Neural cell (in vitro differentiated cells): ENCODE data around the gene MRPL38. TPM values are rescaled to one million over a fixed set of nuclear protein-coding genes. Genes with fewer than 3 reads are reported as not detected.

Experiments
- H2AFZ ChIP-seq: fragments of 200-600, 300-800 bp; sonication (generic), shearing (Covaris generic); 2 replicates; pipeline ENCODE4 v1.6.0; 2014; ENCODE audit warnings: low read depth, mild to moderate bottlenecking, antibody characterized with exemption, low read length, moderate library complexity
- H3F3A ChIP-seq: fragments of 200-600 bp; shearing (Covaris generic); 2 replicates; pipeline ENCODE4 v1.6.1; 2016; ENCODE audit warnings: mild to moderate bottlenecking, moderate library complexity, mixed read lengths, antibody characterized with exemption, low read length; ENCODE audit not compliant: insufficient read depth, poor library complexity, severe bottlenecking
- H3K27ac ChIP-seq: fragments of 200-600, 300-800 bp; sonication (generic), shearing (Covaris generic); 2 replicates; pipeline ENCODE4 v1.5.1; 2014; ENCODE audit warnings: mild to moderate bottlenecking, low read length, moderate library complexity
- H3K27me3 ChIP-seq: fragments of 300-800, 200-600 bp; sonication (generic), shearing (Covaris generic); 2 replicates; pipeline ENCODE4 v1.6.0; 2014; ENCODE audit warnings: mild to moderate bottlenecking, low read depth, low read length, moderate library complexity; ENCODE audit not compliant: insufficient read depth
- H3K36me3 ChIP-seq: fragments of 300-800, 200-600 bp; sonication (generic), shearing (Covaris generic); 2 replicates; pipeline ENCODE4 v1.5.1; 2014; ENCODE audit warnings: mild to moderate bottlenecking, antibody characterized with exemption, low read length, moderate library complexity; ENCODE audit not compliant: insufficient read depth
- H3K4me2 ChIP-seq: fragments of 300-800, 200-600 bp; sonication (generic), shearing (Covaris generic); 2 replicates; pipeline ENCODE4 v1.6.0; 2014; ENCODE audit warnings: mild to moderate bottlenecking, low read length
- H3K4me3 ChIP-seq: fragments of 300-800, 200-600 bp; sonication (generic), shearing (Covaris generic); 2 replicates; pipeline ENCODE4 v1.5.1; 2014; ENCODE audit warnings: mild to moderate bottlenecking, low read length, moderate library complexity
- H3K79me2 ChIP-seq: fragments of 200-600 bp; shearing (Covaris generic); replicated peaks from 2 replicates; pipeline ENCODE4 v1.6.0; 2014; ENCODE audit warnings: mild to moderate bottlenecking, low read length, moderate library complexity; ENCODE audit not compliant: insufficient read depth
- H3K9ac ChIP-seq: fragments of 300-800, 200-600 bp; sonication (generic), shearing (Covaris generic); 2 replicates; pipeline ENCODE4 v1.6.1; 2016; ENCODE audit warnings: mild to moderate bottlenecking, low read length, mixed read lengths
- H3K9me2 ChIP-seq: fragments of 200-600 bp; shearing (Covaris generic); 2 replicates; pipeline ENCODE4 v1.6.1; 2016; ENCODE audit warnings: mild to moderate bottlenecking, low read length, mixed read lengths; ENCODE audit not compliant: insufficient read depth
- H3K9me3 ChIP-seq: fragments of 200-600, 300-800 bp; sonication (generic), shearing (Covaris generic); 2 replicates; pipeline ENCODE4 v1.6.1; 2016; ENCODE audit warnings: mild to moderate bottlenecking, mixed run types, low read length, moderate library complexity, mixed read lengths
- H4K20me1 ChIP-seq: fragments of 200-600 bp; shearing (Covaris generic); 2 replicates; pipeline ENCODE4 v1.6.1; 2016; ENCODE audit warnings: mild to moderate bottlenecking, mixed run types; ENCODE audit not compliant: insufficient read depth
- CTCF ChIP-seq: fragments of 450-650 bp; IDR thresholded peaks from 2 replicates; pipeline ENCODE4 v1.5.1; 2014; ENCODE audit warnings: antibody characterized with exemption, mild to moderate bottlenecking, moderate library complexity; ENCODE audit not compliant: poor library complexity, severe bottlenecking
- EP300 ChIP-seq: fragments of 450-650 bp; conservative IDR thresholded peaks from 2 replicates; pipeline ENCODE4 v1.6.1; 2014; ENCODE audit warnings: antibody characterized with exemption, mild to moderate bottlenecking, moderate library complexity; ENCODE audit not compliant: poor library complexity, severe bottlenecking
- EZH2 ChIP-seq: fragments of 200-600, 300-800 bp; shearing (Covaris generic), sonication (generic); IDR thresholded peaks from 2 replicates; pipeline ENCODE4 v1.6.1; 2014; ENCODE audit warnings: antibody characterized with exemption, low read length, borderline replicate concordance, mild to moderate bottlenecking; ENCODE audit not compliant: insufficient read depth, poor library complexity, severe bottlenecking
- MXI1 ChIP-seq: fragments of 450-650 bp; conservative IDR thresholded peaks from 2 replicates; pipeline ENCODE4 v1.6.1; 2014; ENCODE audit warnings: antibody characterized with exemption, mild to moderate bottlenecking; ENCODE audit not compliant: poor library complexity, severe bottlenecking
- POLR2AphosphoS5 ChIP-seq: IDR thresholded peaks from 2 replicates; pipeline ENCODE4 v1.6.1; 2012
- RAD21 ChIP-seq: fragments of 450-650 bp; conservative IDR thresholded peaks from 2 replicates; pipeline ENCODE4 v1.6.1; 2014; ENCODE audit warnings: antibody characterized with exemption, mild to moderate bottlenecking, moderate library complexity
- REST ChIP-seq: IDR thresholded peaks from 2 replicates; pipeline ENCODE4 v1.6.1; 2012; ENCODE audit warnings: borderline replicate concordance
- SMC3 ChIP-seq: fragments of 450-650 bp; conservative IDR thresholded peaks from 2 replicates; pipeline ENCODE4 v1.6.1; 2014; ENCODE audit warnings: antibody characterized with exemption, mild to moderate bottlenecking, moderate library complexity; ENCODE audit not compliant: poor library complexity
- TAF1 ChIP-seq: IDR thresholded peaks from 2 replicates; pipeline ENCODE4 v1.6.1; 2012; ENCODE audit warnings: low read depth
- polyA plus RNA-seq: library from polyadenylated mRNA; depleted of rRNA; stranded (reverse); fragments of >200 nt; gene quantifications from 2 replicates; pipeline ENCODE4 v1.2.3, GENCODE V29; 2014

Gene MRPL38
- polyA plus RNA-seq, 1 donor from 2014 or later, result 91.2 TPM

- Histone ChIP-seq H4K20me1 (no peaks in the 10 kb centered on the region), H3K27ac (no peak overlapping the region), H3K9me3 (no peaks in the 10 kb centered on the region), H3K9ac (no peak overlapping the region), H3F3A (no peaks in the 10 kb centered on the region), H3K36me3 (no peaks in the 10 kb centered on the region), H3K4me3 (no peak overlapping the region), H3K79me2 (no peaks in the 10 kb centered on the region), H3K9me2 (no peaks in the 10 kb centered on the region), H3K27me3 (no peaks in the 10 kb centered on the region), H3K4me2 (no peak overlapping the region), H2AFZ (no peak overlapping the region)
- TF ChIP-seq CTCF (no peak), TAF1 (no peak), REST (no peak), MXI1 (no peak), EP300 (no peak), RAD21 (no peak), EZH2 (no peak), SMC3 (no peak), POLR2AphosphoS5 (no peak)
Measured at GRCh38 chr17:75917141-75917916, 12.6 kb upstream of the MRPL38 start.

GRCh38 chr17:75915268-75915667, 10.6 kb upstream of the MRPL38 start:
- no peak overlapping the region for H3K9ac ChIP-seq

More at GRCh38 chr17:75915268-75915667, 10.6 kb upstream of the MRPL38 start:
- Histone ChIP-seq H3K9me2 (no peaks in the 10 kb centered on the region), H3F3A (no peaks in the 10 kb centered on the region), H3K4me3 (no peak overlapping the region), H3K79me2 (no peaks in the 10 kb centered on the region), H2AFZ (no peak overlapping the region), H3K27ac (no peak overlapping the region), H4K20me1 (no peaks in the 10 kb centered on the region), H3K36me3 (no peaks in the 10 kb centered on the region), H3K9me3 (no peaks in the 10 kb centered on the region), H3K27me3 (no peaks in the 10 kb centered on the region), H3K4me2 (no peak overlapping the region)
- TF ChIP-seq TAF1, result no peak
- TF ChIP-seq RAD21, result no peak
- no peak for TF ChIP-seq EZH2
- TF ChIP-seq EP300, result no peak
- no peak for TF ChIP-seq CTCF
- TF ChIP-seq SMC3, result no peak
- TF ChIP-seq REST, result no peak
- TF ChIP-seq MXI1, result no peak
